Measurements from ENCODE around the gene TMEM108. TPM values are rescaled to one million over a fixed set of nuclear protein-coding genes. Genes with fewer than 3 reads are reported as not detected.
A peak's percentile ranks its signal among the peaks of the same experiment; 100 is the strongest.

The TMEM108 gene
- polyA plus RNA-seq, 3 donors, result not detected

DNA sequence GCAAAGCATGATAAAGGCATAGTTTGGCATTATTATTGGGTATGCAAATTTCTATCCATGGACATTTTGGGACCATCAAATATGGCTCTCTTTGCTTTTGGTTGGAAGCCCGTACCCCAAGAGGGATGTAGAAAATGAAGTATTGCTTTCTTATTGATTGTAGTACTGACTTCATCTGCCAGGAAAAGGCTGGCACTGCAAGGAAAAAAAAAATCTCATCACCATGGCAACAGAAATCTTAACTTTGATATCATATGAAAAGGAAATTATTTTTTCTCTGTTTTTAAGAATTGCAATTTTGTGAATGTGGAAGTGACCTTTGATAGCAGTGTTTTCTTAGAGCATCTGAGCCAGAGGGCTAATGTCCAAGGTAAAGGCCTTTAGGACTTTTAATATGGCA, 151.7 kb downstream of the TMEM108 start:
- Mint-ChIP-seq H3K4me3 (no peak overlapping the region), H3K9me3 (no peaks in the 10 kb centered on the region), H3K27ac (no peak overlapping the region), H3K27me3 (ENCODE audit: low read depth in 3 of 3) (no peaks in the 10 kb centered on the region), H3K4me1 (no peaks in the 10 kb centered on the region), H3K36me3 (no peaks in the 10 kb centered on the region)
- Histone ChIP-seq H2AFZ (ENCODE audit: insufficient read depth, low read depth, low read length, poor library complexity, severe bottlenecking) (no peak overlapping the region), H3K4me2 (replicated peaks; ENCODE audit: extremely low read depth, low read length, poor library complexity, severe bottlenecking) (no peak overlapping the region), H3K9ac (ENCODE audit: insufficient read depth, low read length, poor library complexity, severe bottlenecking) (no peak overlapping the region), H3K79me2 (ENCODE audit: insufficient read depth, low read length) (no peaks in the 10 kb centered on the region), H3K4me1 (ENCODE audit: control insufficient read depth in 1 of 2, insufficient read depth in 2 of 2, low read length in 2 of 2) (no peaks in the 10 kb centered on the region), H4K20me1 (ENCODE audit: insufficient read depth, low read length) (no peaks in the 10 kb centered on the region), H3K36me3 (replicated peaks in 1 of 2; ENCODE audit: control insufficient read depth in 1 of 2, insufficient read depth in 2 of 2, low read length in 2 of 2) (no peaks in the 10 kb centered on the region), H3K9me3 (replicated peaks in 1 of 2; ENCODE audit: control insufficient read depth in 1 of 2, insufficient read depth in 1 of 2, low read length in 2 of 2) (no peaks in the 10 kb centered on the region), H3K27ac (ENCODE audit: low read depth in 1 of 2, low read length in 2 of 2) (no peak overlapping the region), H3K4me3 (replicated peaks in 1 of 3; ENCODE audit: low read depth in 2 of 3, low read length in 3 of 3) (no peak overlapping the region), H3K27me3 (ENCODE audit: control insufficient read depth in 2 of 2, insufficient read depth in 2 of 2, low read length in 2 of 2) (no peaks in the 10 kb centered on the region)
- DNase-seq, result no peak
- WGBS (ENCODE audit: insufficient coverage), result no CpG with 5 or more reads among the region's 1 CpG
- intact Hi-C loops (cut with micrococcal nuclease), result no loop called here
- TF ChIP-seq, protein P1, sequence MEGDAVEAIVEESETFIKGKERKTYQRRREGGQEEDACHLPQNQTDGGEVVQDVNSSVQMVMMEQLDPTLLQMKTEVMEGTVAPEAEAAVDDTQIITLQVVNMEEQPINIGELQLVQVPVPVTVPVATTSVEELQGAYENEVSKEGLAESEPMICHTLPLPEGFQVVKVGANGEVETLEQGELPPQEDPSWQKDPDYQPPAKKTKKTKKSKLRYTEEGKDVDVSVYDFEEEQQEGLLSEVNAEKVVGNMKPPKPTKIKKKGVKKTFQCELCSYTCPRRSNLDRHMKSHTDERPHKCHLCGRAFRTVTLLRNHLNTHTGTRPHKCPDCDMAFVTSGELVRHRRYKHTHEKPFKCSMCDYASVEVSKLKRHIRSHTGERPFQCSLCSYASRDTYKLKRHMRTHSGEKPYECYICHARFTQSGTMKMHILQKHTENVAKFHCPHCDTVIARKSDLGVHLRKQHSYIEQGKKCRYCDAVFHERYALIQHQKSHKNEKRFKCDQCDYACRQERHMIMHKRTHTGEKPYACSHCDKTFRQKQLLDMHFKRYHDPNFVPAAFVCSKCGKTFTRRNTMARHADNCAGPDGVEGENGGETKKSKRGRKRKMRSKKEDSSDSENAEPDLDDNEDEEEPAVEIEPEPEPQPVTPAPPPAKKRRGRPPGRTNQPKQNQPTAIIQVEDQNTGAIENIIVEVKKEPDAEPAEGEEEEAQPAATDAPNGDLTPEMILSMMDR (IDR thresholded peaks at IDR 0.05), result no peak

DNA sequence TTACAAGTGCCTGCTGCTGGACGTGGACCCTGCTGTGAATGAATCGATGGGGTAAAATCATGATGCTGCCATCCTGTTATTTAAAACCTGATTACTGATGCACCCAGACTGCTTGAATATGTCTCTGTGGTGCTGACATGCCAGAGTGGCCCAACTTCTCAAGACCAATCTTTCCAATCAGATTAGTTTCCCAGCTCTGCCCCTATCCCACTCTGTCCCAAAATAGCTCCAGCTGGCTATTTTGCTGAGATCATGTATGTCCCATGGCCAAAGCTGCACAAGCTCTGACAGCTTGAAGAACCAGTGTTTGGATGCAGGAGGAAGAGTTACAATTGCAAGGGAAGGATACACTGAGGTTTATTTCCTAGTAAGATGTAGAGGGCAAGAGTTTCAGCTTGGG, 153.6 kb downstream of the TMEM108 start:
- Mint-ChIP-seq H3K27me3 (ENCODE audit: low read depth in 3 of 3) (no peaks in the 10 kb centered on the region), H3K36me3 (no peaks in the 10 kb centered on the region), H3K9me3 (no peaks in the 10 kb centered on the region), H3K4me1 (no peaks in the 10 kb centered on the region), H3K27ac (peak overlapping the region in 2 of 7 donors; percentile 2 to 43), H3K4me3 (no peak overlapping the region)
- Histone ChIP-seq H3K9ac (ENCODE audit: insufficient read depth, low read length, poor library complexity, severe bottlenecking) (no peak overlapping the region), H3K27ac (ENCODE audit: low read depth in 1 of 2, low read length in 2 of 2) (no peak overlapping the region), H3K79me2 (ENCODE audit: insufficient read depth, low read length) (no peaks in the 10 kb centered on the region), H3K4me3 (replicated peaks in 1 of 3; ENCODE audit: low read depth in 2 of 3, low read length in 3 of 3) (no peak overlapping the region), H4K20me1 (ENCODE audit: insufficient read depth, low read length) (no peaks in the 10 kb centered on the region), H3K27me3 (ENCODE audit: control insufficient read depth in 2 of 2, insufficient read depth in 2 of 2, low read length in 2 of 2) (no peaks in the 10 kb centered on the region), H2AFZ (ENCODE audit: insufficient read depth, low read depth, low read length, poor library complexity, severe bottlenecking) (no peak overlapping the region), H3K36me3 (replicated peaks in 1 of 2; ENCODE audit: control insufficient read depth in 1 of 2, insufficient read depth in 2 of 2, low read length in 2 of 2) (no peaks in the 10 kb centered on the region), H3K4me2 (replicated peaks; ENCODE audit: extremely low read depth, low read length, poor library complexity, severe bottlenecking) (no peak overlapping the region), H3K9me3 (replicated peaks in 1 of 2; ENCODE audit: control insufficient read depth in 1 of 2, insufficient read depth in 1 of 2, low read length in 2 of 2) (no peaks in the 10 kb centered on the region), H3K4me1 (ENCODE audit: control insufficient read depth in 1 of 2, insufficient read depth in 2 of 2, low read length in 2 of 2) (no peaks in the 10 kb centered on the region)
- DNase-seq, result no peak
- WGBS (ENCODE audit: insufficient coverage), result no CpG with 5 or more reads among the region's 2 CpGs
- intact Hi-C loops (cut with micrococcal nuclease), result no loop called here
- TF ChIP-seq, protein P1 (IDR thresholded peaks at IDR 0.05), result no peak

Measured in CD14-positive monocyte (primary cell).